ENCODE measurements around the gene HGFAC. TPM values are rescaled to one million over a fixed set of nuclear protein-coding genes. Genes with fewer than 3 reads are reported as not detected.

Gene HGFAC
- total RNA-seq, 1 donor from 2014 or later: 1.2 TPM

DNA sequence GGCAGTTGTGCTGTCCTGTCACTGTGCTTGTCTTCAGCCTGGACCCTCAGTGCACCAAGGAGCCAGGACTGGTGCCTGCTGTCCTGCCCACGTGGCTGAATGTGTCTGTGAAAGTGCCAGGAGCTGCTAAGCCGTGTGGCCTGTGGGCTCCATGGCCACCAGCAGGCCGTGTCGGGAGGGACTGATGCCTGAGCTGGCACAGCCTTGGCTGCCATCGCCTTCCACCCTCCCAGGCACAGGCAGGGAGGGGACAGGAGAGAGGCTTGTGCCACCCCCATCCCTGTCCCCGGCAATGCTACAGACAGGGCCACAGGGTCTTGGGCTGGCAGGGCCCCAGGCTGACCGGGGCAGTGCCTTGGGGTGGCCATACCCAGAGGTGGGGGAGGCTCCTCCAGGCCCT, 46.1 kb downstream of the HGFAC start:
- no peak overlapping the region for H3K27ac ChIP-seq
- no peak for DNase-seq
- H3K4me3 ChIP-seq: no peak overlapping the region
- peaks cover 8% of the 10 kb centered on the region for H3K4me1 ChIP-seq
- no peaks in the 10 kb centered on the region for H3K9me3 ChIP-seq
- H3K36me3 ChIP-seq: no peaks in the 10 kb centered on the region
- H3K27me3 ChIP-seq: peaks cover 44% of the 10 kb centered on the region
- TF ChIP-seq, protein P1, sequence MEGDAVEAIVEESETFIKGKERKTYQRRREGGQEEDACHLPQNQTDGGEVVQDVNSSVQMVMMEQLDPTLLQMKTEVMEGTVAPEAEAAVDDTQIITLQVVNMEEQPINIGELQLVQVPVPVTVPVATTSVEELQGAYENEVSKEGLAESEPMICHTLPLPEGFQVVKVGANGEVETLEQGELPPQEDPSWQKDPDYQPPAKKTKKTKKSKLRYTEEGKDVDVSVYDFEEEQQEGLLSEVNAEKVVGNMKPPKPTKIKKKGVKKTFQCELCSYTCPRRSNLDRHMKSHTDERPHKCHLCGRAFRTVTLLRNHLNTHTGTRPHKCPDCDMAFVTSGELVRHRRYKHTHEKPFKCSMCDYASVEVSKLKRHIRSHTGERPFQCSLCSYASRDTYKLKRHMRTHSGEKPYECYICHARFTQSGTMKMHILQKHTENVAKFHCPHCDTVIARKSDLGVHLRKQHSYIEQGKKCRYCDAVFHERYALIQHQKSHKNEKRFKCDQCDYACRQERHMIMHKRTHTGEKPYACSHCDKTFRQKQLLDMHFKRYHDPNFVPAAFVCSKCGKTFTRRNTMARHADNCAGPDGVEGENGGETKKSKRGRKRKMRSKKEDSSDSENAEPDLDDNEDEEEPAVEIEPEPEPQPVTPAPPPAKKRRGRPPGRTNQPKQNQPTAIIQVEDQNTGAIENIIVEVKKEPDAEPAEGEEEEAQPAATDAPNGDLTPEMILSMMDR (IDR thresholded peaks at IDR 0.05): no peak
- intact Hi-C loops (cut with DNase I): no loop called here
- no peak for ATAC-seq

DNA sequence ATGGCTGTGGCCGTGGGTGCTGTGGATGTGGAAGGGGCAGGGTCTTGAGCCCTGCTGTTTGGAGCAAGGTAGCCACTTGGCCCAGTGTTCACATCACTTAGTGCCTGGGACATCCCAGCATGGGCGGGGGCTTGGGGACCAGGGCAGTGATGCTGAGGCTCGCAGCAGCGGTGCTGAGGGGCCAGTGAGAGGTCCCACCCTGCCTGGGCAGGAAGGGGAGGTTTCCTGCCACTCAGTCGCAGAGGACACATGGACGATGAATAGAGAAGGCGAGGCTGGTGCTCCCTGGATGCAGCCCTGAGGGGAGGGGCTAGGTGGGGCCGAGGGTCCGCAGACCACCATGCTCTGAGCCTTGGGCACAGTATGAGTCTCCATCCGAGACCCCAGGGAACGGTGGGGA, 47.1 kb downstream of the HGFAC start:
- TF ChIP-seq, protein P1 (IDR thresholded peaks at IDR 0.05): no peak
- Histone ChIP-seq H3K9me3 (no peaks in the 10 kb centered on the region), H3K27me3 (peaks cover 48% of the 10 kb centered on the region), H3K4me3 (no peak overlapping the region), H3K27ac (no peak overlapping the region), H3K36me3 (no peaks in the 10 kb centered on the region), H3K4me1 (peaks cover 8% of the 10 kb centered on the region)
- intact Hi-C loops (cut with DNase I): no loop called here
- DNase-seq: no peak
- ATAC-seq: no peak

DNA sequence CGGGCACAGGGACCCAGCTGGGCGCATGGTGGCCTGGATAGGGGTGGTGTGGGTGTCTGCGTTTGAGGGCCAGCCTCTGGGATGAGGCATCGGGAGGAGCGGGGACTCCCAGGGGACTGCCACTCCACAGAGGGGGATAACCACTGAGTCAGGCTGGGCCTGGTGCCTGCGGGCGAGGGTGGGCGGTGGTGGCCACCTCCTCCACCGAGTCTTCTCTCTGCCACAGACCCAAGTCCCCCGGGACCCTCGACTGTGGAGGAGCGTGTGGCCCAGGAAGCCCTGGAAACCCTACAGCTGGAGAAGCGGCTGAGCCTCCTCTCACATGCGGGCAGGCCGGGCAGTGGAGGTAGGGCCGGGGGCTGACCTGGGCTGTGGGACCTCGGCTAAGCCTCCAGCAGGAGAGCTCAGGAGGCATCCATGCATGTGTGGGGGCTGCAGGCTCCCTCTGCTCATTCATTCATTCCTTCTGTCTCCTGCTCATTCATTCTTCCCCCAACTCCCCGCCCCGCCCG, 47.7 kb downstream of the HGFAC start:
- ATAC-seq (no peak), DNase-seq (no peak)
- no peaks in the 10 kb centered on the region for H3K9me3 ChIP-seq
- TF ChIP-seq, protein P1 (IDR thresholded peaks at IDR 0.05): no peak
- H3K4me3 ChIP-seq: no peak overlapping the region
- H3K27me3 ChIP-seq: peaks cover 44% of the 10 kb centered on the region
- no peaks in the 10 kb centered on the region for H3K36me3 ChIP-seq
- intact Hi-C loops (cut with DNase I): no loop called here
- H3K4me1 ChIP-seq: peaks cover 8% of the 10 kb centered on the region
- H3K27ac ChIP-seq: no peak overlapping the region

DNA sequence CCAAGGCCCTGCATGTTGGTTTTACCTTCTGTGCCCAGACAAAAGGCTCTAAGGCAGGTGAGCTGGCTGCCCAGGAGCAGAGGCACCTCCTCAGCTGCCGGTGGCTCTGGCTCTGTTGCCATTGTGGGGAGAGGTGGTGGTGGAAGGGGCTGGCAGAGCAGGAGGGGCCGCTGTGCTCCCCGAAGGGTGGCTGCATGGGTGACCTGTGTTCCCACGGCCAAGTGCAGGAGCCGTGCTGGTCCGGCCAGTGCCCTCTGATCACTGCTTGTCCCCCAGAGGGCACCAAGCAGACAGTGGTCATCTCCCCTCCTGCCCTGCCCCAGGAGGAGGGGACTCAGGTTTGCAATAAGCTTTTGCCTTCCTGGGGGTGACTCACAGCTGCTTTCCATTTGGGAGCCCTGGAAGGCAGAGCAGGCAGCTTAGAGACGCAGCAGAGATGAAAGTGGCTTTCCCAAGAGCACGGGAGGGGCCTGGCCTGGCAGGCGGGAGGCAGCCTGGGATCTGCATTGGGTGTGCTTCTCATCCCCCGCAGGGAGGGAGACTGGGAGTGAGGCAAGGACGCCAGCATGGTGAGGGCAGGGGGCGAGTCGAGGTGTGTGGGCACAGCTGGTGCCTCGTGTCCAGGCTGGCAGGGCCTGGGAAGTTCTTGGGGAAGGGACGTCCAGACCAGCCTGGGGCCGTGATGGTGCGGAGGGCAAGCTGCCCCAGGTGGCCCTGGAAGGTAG, 50.1 kb downstream of the HGFAC start:
- no peak for ATAC-seq
- intact Hi-C loops (cut with DNase I): no loop called here
- TF ChIP-seq, protein P1 (IDR thresholded peaks at IDR 0.05): no peak
- Histone ChIP-seq H3K4me3 (no peak overlapping the region), H3K36me3 (no peaks in the 10 kb centered on the region), H3K4me1 (no peaks in the 10 kb centered on the region), H3K27ac (no peak overlapping the region), H3K27me3 (peaks cover 34% of the 10 kb centered on the region), H3K9me3 (no peaks in the 10 kb centered on the region)
- DNase-seq: no peak

DNA sequence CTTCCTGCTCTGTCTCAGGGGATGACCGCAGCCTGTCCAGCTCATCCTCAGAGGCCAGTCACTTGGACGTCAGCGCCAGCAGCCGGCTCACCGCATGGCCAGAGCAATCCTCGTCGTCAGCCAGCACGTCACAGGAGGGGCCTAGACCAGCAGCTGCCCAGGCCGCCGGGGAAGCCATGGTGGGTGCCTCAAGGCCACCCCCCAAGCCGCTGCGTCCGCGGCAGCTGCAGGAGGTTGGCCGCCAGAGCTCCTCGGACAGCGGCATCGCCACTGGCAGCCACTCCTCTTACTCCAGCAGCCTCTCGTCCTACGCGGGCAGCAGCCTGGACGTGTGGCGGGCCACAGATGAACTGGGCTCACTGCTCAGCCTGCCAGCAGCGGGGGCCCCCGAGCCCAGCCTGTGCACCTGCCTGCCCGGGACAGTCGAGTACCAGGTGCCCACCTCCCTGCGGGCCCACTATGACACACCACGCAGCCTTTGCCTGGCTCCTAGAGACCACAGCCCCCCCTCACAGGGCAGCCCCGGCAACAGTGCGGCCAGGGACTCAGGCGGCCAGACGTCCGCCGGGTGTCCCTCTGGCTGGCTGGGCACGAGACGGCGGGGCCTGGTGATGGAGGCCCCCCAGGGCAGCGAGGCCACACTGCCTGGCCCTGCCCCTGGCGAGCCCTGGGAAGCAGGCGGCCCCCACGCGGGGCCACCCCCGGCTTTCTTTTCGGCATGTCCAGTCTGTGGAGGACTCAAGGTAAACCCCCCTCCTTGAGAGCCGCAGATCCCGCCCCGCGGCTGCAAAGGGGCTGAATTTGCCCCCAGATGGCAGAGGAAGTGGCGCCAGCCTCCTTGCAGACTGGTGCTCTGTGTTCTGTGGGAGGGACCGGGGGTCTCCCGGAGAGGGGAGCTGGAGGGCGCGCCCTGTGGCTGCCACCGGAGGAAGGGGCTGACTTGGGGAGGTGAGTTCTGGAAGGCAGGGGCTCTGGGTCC, 51.3 kb downstream of the HGFAC start:
- no peak for ATAC-seq
- H3K27me3 ChIP-seq: peaks cover 34% of the 10 kb centered on the region
- no peak for DNase-seq

More for the DNA sequence above, 51.3 kb downstream of the HGFAC start:
- Histone ChIP-seq H3K4me1 (no peaks in the 10 kb centered on the region), H3K4me3 (no peak overlapping the region), H3K9me3 (no peaks in the 10 kb centered on the region), H3K36me3 (no peaks in the 10 kb centered on the region), H3K27ac (no peak overlapping the region)
- intact Hi-C loops (cut with DNase I): no loop called here
- TF ChIP-seq, protein P1 (IDR thresholded peaks at IDR 0.05): no peak
